HG02973 (cell line): ENCODE data around the gene FRY.
"Not testable (repeated sequence)": the region's sequence is repeated elsewhere in the genome, so short reads cannot be mapped to it uniquely, and the experiment has no call there.

Experiments
- ATAC-seq: cut with Tn5 transposase; IDR thresholded peaks from one replicate; pipeline ENCODE4 v1.9.1; 2021; ENCODE audit warnings: moderate library complexity; ENCODE audit not compliant: unreplicated experiment

The FRY gene

GRCh38 chr13:32040052-32040642 lies 8.6 kb downstream of the FRY start:
- no peak for ATAC-seq

DNA sequence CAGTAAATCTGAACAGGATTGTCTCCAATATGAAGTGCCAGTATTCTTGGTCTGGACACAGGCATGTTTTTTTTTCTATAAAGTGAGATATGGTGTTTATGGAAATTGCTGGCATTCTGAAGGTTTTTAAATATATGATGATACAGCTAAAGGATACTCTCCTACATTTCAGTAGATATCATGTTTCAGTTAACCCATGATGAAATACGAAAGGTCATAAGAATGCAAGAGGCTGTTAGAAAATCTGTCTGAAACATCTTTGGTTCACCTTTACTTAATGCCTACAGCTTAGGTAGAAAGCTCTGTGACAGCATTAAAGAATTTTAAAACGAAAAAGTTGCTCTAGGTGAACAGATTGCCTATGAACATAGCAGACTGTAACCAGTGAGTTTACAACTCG lies 9.1 kb downstream of the FRY start:
- no peak for ATAC-seq

- ATAC-seq: peak; percentile 69
Observed at GRCh38 chr13:32041429-32041828, 9.9 kb downstream of the FRY start.

DNA sequence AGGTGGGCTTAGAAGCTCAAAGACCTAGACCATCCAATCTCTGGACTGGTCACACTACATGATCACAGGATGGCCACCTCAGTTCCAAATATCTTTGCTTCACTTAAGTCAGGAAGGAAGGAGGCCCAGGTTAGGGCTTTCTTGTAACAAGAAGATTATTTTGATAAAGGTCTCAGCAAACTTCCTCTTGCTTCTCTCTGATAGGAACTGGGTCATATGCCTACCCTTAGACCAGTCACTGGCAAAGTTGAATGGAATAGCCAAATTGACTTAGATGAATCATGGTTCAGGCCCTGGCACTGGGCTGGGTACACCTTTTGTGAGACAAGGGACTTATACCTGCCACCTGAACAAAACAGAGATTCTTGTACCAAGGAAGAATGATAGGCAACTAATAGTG lies 11.0 kb downstream of the FRY start:
- no peak for ATAC-seq

DNA sequence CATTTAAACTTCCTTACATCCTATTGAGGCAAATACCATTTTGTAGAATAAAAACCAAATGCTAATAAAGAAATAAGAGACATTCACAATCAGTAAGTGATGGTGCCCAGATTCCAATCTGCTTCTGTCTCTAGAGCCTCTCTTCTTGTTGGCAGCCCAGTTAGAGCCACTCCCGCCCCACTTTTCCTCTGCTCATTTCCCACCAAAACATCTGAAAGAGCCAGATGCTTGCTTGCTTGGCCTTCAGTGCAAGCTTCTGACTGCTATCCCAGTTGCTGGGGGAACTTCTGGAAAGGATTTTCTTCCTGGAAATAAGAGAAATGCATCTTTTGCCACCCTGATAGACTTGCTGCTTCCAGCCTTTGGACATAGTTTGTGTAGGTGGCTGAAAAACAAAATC lies 12.9 kb downstream of the FRY start:
- no peak for ATAC-seq

DNA sequence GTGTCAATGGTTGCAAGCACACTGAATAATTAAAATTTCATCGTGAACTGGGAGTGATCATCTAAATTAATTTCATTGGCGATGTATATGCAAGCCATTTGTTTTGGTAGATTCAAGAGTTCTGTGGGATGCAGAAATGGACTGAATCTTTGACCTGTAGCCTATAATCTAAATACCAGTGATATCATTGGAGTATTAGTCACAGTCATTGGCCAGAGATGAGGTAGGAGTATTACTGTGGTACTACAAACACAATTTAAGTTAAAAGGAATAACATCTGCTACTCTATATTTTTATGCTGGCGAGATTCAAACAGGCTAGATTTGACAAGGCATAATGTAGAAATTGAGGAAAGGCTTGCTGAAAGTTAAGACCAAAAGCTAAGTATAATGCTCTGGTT lies 14.0 kb downstream of the FRY start:
- no peak for ATAC-seq

DNA sequence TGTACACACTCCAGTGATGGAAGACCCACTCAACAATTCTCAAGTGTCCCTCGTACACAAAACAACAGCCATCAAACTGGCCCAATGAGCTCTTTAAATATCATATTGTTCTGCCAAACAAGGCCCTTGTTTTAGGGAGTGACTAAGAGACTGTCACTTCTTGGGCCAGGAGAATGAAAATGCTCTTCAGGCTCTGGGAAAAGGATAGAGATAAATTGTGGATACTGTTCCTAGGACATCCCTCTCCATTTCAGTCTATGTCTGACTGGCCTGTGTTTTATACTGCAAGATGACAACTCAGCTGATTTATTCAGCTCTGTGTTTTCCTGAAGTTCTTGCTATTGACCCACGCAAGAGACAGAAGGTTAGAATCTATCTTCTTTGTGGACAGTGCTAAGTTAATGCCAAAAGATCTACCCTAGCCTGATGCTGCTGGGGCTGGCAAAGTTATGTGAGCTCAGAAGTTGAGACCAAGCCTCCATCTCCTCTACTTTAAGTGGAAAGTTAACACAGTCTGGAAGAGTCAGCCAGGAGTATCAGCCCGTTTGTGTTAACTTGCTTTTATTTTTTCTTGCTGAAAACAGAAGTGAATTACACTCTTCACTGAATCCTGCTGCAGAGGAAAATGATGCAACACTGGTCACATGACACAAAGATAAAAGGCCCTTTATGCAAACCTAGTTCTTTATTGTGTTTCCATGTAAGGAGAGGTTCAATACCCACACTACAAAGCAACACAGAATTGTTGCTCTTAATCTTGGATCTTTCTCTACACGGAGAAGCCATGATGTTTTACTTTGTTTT lies 14.6 kb downstream of the FRY start:
- no peak for ATAC-seq

GRCh38 chr13:32047088-32047487 lies 15.5 kb downstream of the FRY start:
- no peak for ATAC-seq

- ATAC-seq: no peak
Observed at GRCh38 chr13:32047793-32048192, 16.2 kb downstream of the FRY start.

- no peak for ATAC-seq
Observed at GRCh38 chr13:32048816-32049215, 17.2 kb downstream of the FRY start.

- no peak for ATAC-seq
Observed at GRCh38 chr13:32051156-32051555, 19.6 kb downstream of the FRY start.

- ATAC-seq: no peak
Observed at GRCh38 chr13:32056316-32056715, 24.7 kb downstream of the FRY start.

DNA sequence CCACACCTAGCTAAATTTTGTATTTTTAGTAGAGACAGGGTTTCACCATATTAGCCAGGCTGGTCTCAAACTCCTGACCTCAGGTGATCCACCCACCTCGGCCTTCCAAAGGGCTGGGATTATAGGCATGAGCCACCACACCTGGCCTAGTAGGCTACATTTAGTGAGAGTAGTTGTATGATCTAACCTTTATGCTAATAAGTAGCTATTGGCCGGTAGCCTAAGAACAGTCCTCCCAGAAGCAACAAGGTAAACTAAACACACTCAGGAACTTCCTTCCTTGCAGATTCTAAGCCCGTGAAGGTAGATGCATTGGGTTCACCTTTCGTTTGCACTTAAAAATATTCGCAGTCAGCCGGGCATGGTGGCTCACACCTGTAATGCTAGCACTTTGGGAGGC lies 25.8 kb downstream of the FRY start:
- not testable (repeated sequence) for ATAC-seq

DNA sequence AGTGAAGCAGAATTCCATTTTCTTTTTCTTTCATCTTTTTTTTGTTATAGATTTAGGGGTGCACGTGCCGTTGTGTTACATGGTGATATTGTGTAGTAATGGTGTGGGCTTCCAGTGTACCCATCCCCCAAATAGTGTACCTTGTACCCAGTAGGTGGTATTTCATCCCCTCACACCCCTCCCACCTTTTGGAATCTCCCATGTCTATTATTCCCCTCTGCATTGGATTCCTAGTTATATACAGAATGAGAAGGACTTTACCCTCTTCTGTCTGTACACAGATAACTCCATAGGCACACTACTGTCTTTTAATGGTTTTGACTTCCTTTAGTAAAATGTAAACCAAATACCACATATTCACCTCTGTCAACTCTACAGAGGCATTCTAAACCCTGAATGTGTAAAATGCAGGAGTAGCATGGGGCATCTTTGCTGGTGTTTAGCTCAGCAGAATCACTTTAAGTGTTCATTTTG lies 28.0 kb downstream of the FRY start:
- no peak for ATAC-seq

DNA sequence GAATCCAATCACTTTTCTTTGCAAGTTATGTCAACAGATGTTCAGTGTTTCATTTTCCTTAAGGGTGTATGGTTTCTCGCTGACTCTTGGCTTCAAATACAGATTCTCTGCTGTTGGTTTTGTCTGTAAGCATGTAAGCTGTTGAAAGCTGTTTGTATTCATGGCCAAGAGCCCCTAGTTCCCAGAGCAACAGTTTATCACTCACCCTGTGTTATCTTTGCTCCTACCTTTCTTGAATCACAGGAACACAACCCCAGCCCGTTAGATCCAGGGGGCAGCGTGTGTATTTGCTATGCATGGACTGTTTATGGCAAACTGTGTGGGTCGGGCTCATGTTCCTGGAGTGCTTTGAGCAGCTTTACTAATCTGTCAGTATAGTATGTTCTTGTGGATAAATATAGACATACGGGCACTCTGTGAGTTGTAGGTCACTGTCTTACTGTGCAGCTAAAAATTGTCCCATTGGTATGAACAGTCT lies 28.9 kb downstream of the FRY start:
- ATAC-seq: no peak

- no peak for ATAC-seq
Observed at GRCh38 chr13:32063619-32064233, 32.2 kb downstream of the FRY start.

DNA sequence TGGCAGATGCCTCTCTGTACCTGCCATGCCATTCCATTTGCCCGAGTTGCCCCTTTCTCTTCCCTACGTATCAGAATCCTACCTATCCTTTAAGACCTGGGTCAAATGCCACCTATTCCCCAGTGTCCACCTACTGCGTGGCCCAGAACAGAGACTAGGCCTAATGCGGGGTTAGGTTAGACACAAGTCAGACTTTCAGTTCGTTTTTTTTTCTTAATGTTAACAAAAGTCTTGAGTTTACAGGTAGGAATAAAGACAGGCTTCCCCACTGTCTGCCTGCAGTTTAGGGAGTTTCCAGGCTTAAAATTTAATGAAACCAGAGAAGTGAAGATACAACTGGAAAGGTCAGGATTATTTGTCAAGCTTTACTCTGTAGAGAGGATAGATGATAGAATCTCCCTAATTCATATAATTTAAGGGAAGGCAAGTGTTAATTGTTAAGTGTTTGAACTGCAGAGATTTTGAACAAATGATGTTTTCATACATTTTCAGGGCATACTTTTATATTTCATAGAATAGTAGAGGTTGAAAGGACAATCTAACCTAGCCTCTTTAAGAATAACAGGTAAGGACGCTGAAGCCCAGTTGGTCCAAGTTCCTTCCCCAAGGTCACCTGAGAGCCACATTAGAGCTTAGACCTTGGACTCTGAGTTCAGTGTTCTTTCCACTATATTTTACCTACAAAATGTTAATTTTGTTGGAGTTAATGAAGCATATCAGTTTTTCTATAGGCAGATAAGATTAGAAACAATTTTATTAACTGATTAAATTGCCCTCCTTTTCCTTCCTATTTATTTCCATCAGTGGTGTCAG lies 35.8 kb downstream of the FRY start:
- no peak for ATAC-seq

- ATAC-seq: no peak
Observed at GRCh38 chr13:32068255-32068654, 36.7 kb downstream of the FRY start.

GRCh38 chr13:32073180-32073864 lies 41.7 kb downstream of the FRY start:
- no peak for ATAC-seq

DNA sequence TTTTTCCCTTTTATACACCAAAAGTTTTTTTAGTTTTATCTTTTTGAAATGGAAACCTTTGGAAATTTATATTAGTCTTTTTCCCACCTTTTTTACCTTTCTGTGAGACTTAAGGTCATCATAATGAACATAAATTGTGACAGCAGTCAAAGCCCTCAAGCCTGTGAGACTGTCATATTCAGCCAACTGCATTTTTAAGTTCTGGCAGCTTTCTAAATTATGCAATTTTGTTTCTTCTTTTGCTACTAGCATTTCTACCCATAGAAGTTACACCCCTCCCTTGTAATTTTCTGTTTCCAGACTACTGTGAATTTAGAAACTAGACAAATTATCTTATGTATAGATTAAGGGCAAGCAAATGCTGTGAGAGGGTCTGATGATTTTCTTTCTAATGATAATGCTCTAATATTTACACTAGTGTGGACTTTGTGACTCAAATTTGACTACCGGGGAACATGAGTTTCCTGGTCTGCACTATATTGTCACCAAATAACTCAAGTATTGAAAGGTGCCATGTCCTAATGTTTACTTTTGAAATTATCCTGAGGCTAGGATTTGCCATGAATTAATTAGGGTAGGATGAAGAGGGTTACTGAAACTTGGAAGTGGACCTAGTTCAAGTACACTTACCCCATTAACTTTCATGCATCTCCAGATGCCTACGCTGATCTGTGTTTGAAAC lies 43.7 kb downstream of the FRY start:
- no peak for ATAC-seq
